ENCODE results near the gene OSBP2. TPM values are rescaled to one million over a fixed set of nuclear protein-coding genes. Genes with fewer than 3 reads are reported as not detected.
A peak's percentile ranks its signal among the peaks of the same experiment; 100 is the strongest.

OSBP2 gene
- total RNA-seq, 2 experiments from 2014 or later, result 0.58 to 0.72 TPM

DNA sequence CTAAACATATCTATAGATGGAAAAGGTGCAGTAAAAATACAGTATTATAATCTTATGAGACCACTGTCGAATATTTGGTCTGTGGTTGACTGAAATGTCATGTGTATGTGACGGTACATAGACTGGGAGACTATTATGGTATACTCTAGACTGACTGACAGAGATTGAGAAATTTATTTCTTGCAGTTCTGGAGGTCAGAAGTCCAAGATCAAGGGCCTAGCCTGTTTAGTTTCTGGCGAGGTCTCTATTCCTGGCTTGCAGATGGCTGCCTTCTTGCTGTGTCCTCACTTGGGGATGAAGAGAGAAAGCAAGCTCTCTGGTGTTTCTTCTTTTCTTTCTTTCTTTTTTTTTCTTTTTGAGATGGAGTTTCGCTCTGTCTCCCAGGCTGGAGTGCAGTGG is 7.3 kb upstream of the OSBP2 start:
- Mint-ChIP-seq H3K27ac (no peak overlapping the region), H3K4me1 (ENCODE audit: low read depth) (no peaks in the 10 kb centered on the region), H3K36me3 (ENCODE audit: low read depth) (no peaks in the 10 kb centered on the region), H3K9me3 (no peaks in the 10 kb centered on the region), H3K4me3 (no peak overlapping the region), H3K27me3 (peaks cover 2% of the 10 kb centered on the region)
- CTCF ChIA-PET, result no interaction called here
- DNase-seq, result no peak
- intact Hi-C loops (cut with micrococcal nuclease), result no loop called here
- TF ChIP-seq, protein P1, sequence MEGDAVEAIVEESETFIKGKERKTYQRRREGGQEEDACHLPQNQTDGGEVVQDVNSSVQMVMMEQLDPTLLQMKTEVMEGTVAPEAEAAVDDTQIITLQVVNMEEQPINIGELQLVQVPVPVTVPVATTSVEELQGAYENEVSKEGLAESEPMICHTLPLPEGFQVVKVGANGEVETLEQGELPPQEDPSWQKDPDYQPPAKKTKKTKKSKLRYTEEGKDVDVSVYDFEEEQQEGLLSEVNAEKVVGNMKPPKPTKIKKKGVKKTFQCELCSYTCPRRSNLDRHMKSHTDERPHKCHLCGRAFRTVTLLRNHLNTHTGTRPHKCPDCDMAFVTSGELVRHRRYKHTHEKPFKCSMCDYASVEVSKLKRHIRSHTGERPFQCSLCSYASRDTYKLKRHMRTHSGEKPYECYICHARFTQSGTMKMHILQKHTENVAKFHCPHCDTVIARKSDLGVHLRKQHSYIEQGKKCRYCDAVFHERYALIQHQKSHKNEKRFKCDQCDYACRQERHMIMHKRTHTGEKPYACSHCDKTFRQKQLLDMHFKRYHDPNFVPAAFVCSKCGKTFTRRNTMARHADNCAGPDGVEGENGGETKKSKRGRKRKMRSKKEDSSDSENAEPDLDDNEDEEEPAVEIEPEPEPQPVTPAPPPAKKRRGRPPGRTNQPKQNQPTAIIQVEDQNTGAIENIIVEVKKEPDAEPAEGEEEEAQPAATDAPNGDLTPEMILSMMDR (IDR thresholded peaks at IDR 0.05), result no peak
- no peak for ATAC-seq
- POLR2A ChIA-PET, result interaction anchor here (0.7 kb wide), 1 partner anchor 593 kb away, joined by 3 read pairs; no protein-coding TSS in a partner anchor

GRCh38 chr22:30689622-30690021 is 5.1 kb upstream of the OSBP2 start:
- no peak overlapping the region for H3K27ac Mint-ChIP-seq
- no peaks in the 10 kb centered on the region for H3K36me3 Mint-ChIP-seq (ENCODE audit: low read depth)
- no peak for DNase-seq
- ATAC-seq, result no peak
- H3K9me3 Mint-ChIP-seq, result no peaks in the 10 kb centered on the region
- TF ChIP-seq, protein P1 (IDR thresholded peaks at IDR 0.05), result no peak
- intact Hi-C loops (cut with micrococcal nuclease), result no loop called here
- POLR2A ChIA-PET, result no interaction called here
- H3K4me1 Mint-ChIP-seq (ENCODE audit: low read depth), result peaks cover 5% of the 10 kb centered on the region
- CTCF ChIA-PET, result interaction anchor here (1.3 kb wide), 1 partner anchor 55 kb away, joined by 3 read pairs; the partner anchor contains the start of gene SLC35E4
- H3K4me3 Mint-ChIP-seq, result no peak overlapping the region
- H3K27me3 Mint-ChIP-seq, result peaks cover 9% of the 10 kb centered on the region

DNA sequence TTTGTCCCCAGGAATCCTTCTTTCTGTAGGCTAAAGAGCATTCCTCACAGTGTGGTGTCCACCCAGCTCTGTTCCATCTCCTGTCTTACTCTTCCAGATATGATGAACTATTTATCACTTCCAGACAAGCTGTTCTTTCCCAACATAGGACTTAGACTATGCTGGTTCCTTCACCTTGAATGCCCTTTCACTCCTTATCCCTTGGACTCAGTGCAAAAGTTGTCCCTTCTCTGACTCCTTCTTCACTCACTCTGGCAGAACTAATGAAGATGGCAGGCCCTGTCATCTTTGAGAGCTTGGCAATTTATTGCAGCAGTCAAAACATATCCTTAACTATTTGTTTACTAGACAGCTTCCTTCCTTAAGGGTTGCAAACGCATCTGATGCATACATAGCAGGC is 3.5 kb upstream of the OSBP2 start:
- H3K9me3 Mint-ChIP-seq, result no peaks in the 10 kb centered on the region
- peaks cover 8% of the 10 kb centered on the region for H3K4me1 Mint-ChIP-seq (ENCODE audit: low read depth)
- peaks cover 17% of the 10 kb centered on the region for H3K27me3 Mint-ChIP-seq
- TF ChIP-seq, protein P1 (IDR thresholded peaks at IDR 0.05), result no peak
- no peaks in the 10 kb centered on the region for H3K36me3 Mint-ChIP-seq (ENCODE audit: low read depth)
- ATAC-seq (no peak), DNase-seq (no peak)
- intact Hi-C loops (cut with micrococcal nuclease), result no loop called here
- no peak overlapping the region for H3K4me3 Mint-ChIP-seq
- no peak overlapping the region for H3K27ac Mint-ChIP-seq
- POLR2A ChIA-PET, result interaction anchor here (0.8 kb wide), 1 partner anchor 13 kb away, joined by 3 read pairs; no protein-coding TSS in a partner anchor
- CTCF ChIA-PET, result no interaction called here

- no peaks in the 10 kb centered on the region for H3K36me3 Mint-ChIP-seq (ENCODE audit: low read depth)
- POLR2A ChIA-PET, result interaction anchor here (1.1 to 1.8 kb wide), 2 partner anchors 9 to 47 kb away, joined by 3 to 10 read pairs; no protein-coding TSS in a partner anchor
- H3K9me3 Mint-ChIP-seq, result no peaks in the 10 kb centered on the region
- ATAC-seq (peak; percentile 83), DNase-seq (peak; percentile 68)
- peaks cover 17% of the 10 kb centered on the region for H3K27me3 Mint-ChIP-seq
- intact Hi-C loops (cut with micrococcal nuclease), result no loop called here
- peaks cover 8% of the 10 kb centered on the region for H3K4me1 Mint-ChIP-seq (ENCODE audit: low read depth)
- H3K4me3 Mint-ChIP-seq, result peak overlapping the region; percentile 74
- H3K27ac Mint-ChIP-seq, result peak overlapping the region; percentile 72
- CTCF ChIA-PET, result interaction anchor here (0.9 to 2.5 kb wide), 3 partner anchors 9 to 61 kb away, joined by 3 to 8 read pairs (median 7); no protein-coding TSS in a partner anchor
- TF ChIP-seq, protein P1 (IDR thresholded peaks at IDR 0.05), result no peak
Observed at GRCh38 chr22:30694171-30694639, 469 bp upstream of the OSBP2 start.

DNA sequence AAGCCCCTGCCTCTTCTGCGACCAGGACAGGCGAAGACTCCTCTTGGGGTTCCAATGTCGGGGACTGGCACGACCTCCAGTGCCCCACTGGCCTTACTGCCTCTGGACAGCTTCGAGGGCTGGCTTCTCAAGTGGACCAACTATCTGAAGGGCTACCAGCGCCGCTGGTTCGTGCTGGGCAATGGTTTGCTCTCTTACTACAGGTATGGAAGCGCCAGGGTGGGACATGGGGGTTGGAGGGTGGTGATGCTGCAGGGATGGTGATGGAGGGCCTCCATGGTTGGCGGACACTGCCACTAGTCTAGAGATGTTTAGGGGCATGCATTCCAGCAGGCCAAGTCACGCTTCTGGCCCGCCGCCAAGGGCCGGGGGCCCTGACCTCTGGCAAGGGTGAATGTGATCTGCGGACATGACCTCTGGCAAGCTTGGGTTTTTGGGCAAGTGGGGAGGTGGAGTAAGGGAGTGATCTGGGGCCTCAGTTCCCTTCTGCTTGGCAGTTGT is 727 bp downstream of the OSBP2 start:
- CTCF ChIA-PET, result interaction anchor here (0.9 to 2.4 kb wide), 2 partner anchors 60 kb away, joined by 4 to 8 read pairs; no protein-coding TSS in a partner anchor
- peaks cover 17% of the 10 kb centered on the region for H3K27me3 Mint-ChIP-seq
- no peak overlapping the region for H3K27ac Mint-ChIP-seq
- no peaks in the 10 kb centered on the region for H3K36me3 Mint-ChIP-seq (ENCODE audit: low read depth)
- TF ChIP-seq, protein P1 (IDR thresholded peaks at IDR 0.05), result no peak
- intact Hi-C loops (cut with micrococcal nuclease), result no loop called here
- H3K9me3 Mint-ChIP-seq, result no peaks in the 10 kb centered on the region
- POLR2A ChIA-PET, result interaction anchor here (0.7 to 1.2 kb wide), 4 partner anchors 10 to 129 kb away, joined by 3 to 4 read pairs (median 3); no protein-coding TSS in a partner anchor
- peaks cover 8% of the 10 kb centered on the region for H3K4me1 Mint-ChIP-seq (ENCODE audit: low read depth)
- DNase-seq (no peak), ATAC-seq (no peak)
- peak overlapping the region; percentile 57 for H3K4me3 Mint-ChIP-seq

Measured in activated CD8-positive, alpha-beta T cell treated with anti-CD3 and anti-CD28 coated beads for 36 hours (primary cell).